Brain microvascular endothelial cell (primary cell): ENCODE results near the gene CORO2A.
A peak's percentile ranks its signal among the peaks of the same experiment; 100 is the strongest.

ENCODE experiments used
- DNase-seq: peaks from one replicate; pipeline ENCODE4 v3.0.0-alpha.2; 2020
- H3K27ac ChIP-seq: fragments of 250-450 bp; sonication (Bioruptor Pico); 2 replicates; pipeline ENCODE4 v1.5.1; 2020; ENCODE audit warnings: mild to moderate bottlenecking, moderate library complexity
- H3K27me3 ChIP-seq: fragments of 250-450 bp; sonication (Bioruptor Pico); replicated peaks from 2 replicates; pipeline ENCODE4 v1.5.1; 2020; ENCODE audit warnings: mild to moderate bottlenecking
- H3K36me3 ChIP-seq: fragments of 250-450 bp; sonication (Bioruptor Pico); replicated peaks from 2 replicates; pipeline ENCODE4 v1.5.1; 2020; ENCODE audit warnings: mild to moderate bottlenecking
- H3K4me3 ChIP-seq: 2 replicates; pipeline ENCODE4 v1.5.1; 2011; ENCODE audit warnings: low read depth, mild to moderate bottlenecking, control low read depth, low read length, moderate library complexity
- CTCF ChIP-seq: IDR thresholded peaks from 2 replicates; pipeline ENCODE4 v1.5.1; 2011; ENCODE audit warnings: low read depth, mild to moderate bottlenecking, moderate library complexity, low read length, control low read depth, inconsistent platforms; ENCODE audit errors: missing control alignments
- in situ Hi-C: cut with HindIII; loops from 2 replicates; pipeline ENCODE4 v1.10.0; 2017; ENCODE audit warnings: low sequenced_read_pairs, low pct_ligation_motif_present

Gene CORO2A

GRCh38 chr9:98074115-98074990 is 118.1 kb downstream of the CORO2A start:
- Histone ChIP-seq H3K27ac (no peak overlapping the region), H3K36me3 (peaks cover 39% of the 10 kb centered on the region), H3K4me3 (no peak overlapping the region), H3K27me3 (no peaks in the 10 kb centered on the region)
- peak; percentile 97 for TF ChIP-seq CTCF
- peak; percentile 44 for DNase-seq
- in situ Hi-C loops, result no loop called here

GRCh38 chr9:98071737-98072136 is 120.7 kb downstream of the CORO2A start:
- peaks cover 33% of the 10 kb centered on the region for H3K36me3 ChIP-seq
- TF ChIP-seq CTCF, result no peak
- in situ Hi-C loops, result no loop called here
- no peak for DNase-seq
- H3K27me3 ChIP-seq, result no peaks in the 10 kb centered on the region
- H3K4me3 ChIP-seq, result no peak overlapping the region
- no peak overlapping the region for H3K27ac ChIP-seq
